Fibroblast of the conjunctiva (primary cell): ENCODE measurements around the gene GANAB.
"Not testable (repeated sequence)": the region's sequence is repeated elsewhere in the genome, so short reads cannot be mapped to it uniquely, and the experiment has no call there.

Source experiments
- DNase-seq: peaks from one replicate; pipeline ENCODE4 v3.0.0-alpha.2; 2010; ENCODE audit warnings: low read depth

Gene GANAB

DNA sequence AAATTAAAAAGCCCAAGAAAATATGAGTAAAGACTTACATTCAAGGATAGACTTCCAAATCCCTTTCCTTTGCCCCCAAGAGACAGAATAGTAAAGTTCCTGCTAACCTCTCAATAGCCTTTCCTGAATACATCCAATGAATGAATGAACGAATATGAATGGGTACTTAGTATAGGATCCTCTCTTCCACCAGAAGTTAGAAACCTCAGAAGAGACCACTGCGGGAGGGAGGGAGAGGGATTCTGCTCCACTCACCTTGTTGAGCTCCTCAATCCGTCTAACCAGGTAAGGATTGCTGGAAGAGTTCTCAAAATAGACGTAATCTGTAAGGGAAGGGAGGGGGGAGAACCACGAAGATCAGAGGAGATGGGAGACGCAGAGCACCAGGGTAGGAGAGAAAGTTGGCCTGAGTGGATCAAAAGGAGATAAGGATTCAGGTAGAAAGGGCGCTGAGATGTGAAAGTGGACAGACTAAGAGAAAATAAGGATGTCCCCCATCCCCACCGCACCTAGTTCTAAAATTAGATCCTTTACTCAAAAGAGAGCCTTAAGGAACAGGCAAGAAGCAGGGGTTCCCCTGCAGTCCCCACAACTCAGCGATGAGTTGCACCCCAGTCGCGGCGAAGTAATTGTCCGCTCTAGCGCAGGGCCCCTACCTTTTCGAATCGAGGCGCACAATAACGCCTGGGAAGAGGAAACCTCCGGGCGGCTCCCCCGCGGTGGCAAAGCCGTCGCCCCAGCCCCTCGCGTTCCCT, 45.9 kb downstream of the GANAB start:
- no peak for DNase-seq

DNA sequence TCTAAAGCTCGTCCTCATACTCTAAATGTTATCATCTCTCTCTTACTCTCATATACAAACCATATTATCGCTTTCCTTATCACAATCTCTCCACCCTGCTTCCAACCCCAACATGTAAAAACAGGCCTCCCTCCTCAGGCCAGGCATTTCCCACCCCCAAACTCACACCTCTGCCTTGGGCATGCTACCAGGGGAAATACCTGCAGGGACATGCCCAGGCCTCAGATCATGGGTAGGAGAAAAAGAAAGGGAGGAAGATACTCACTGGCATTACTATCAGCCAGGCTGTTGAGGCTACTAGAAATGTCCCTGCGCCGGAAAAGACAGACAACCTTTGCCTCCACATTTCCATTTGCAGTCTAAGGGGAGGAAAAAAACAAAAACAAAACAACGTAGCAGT, 46.5 kb downstream of the GANAB start:
- DNase-seq = no peak

DNA sequence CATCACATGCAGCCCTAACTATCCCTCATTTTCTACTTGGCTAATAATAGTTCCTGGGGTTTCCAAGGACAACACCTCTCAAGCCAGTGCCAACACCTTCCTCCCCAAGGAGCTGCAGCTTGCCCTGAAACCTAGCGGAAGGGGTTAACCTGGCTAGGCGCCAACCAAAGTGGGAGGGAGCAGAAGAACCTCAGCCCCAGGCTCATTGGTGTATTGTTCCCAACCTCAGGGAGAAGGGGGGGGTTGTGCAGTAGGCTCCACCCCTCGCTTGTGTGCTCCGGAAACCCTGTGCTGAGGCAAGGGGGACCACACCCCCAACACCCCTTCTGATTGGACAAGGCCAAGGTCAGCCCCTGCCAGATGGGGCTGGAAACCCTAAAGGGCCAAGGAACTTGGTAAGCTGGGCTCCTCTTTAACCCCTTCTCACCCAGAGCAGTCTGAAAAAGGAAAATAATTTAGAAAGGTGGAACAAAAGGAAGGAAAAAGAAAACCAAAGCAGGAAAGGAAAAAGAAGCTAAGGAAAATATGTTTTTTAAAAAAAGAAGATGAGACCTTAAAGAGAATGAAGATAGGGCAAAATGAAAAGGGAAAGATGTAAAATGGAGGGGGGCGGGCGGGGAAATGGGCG, 47.2 kb downstream of the GANAB start:
- DNase-seq = peak; percentile 99

DNA sequence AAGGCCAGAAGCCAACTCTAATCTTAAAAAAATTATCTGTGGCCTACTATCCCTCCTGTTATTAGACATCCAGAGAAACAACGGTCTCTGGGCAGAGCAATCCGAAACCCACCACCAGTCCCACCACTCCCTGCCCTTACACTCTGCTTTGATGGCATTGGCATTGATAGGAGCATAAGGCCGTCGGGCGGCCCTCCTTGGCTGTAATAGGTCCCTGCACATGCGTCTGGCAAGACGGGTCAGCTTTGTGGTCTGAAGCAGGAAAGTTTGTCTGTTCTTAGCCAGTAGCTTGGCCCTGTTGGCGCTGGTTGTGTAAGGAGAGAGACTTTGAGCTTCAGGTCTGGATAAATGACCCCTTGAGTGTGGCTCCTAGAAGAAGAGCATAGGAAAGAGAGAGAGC, 51.3 kb downstream of the GANAB start:
- no peak for DNase-seq

DNA sequence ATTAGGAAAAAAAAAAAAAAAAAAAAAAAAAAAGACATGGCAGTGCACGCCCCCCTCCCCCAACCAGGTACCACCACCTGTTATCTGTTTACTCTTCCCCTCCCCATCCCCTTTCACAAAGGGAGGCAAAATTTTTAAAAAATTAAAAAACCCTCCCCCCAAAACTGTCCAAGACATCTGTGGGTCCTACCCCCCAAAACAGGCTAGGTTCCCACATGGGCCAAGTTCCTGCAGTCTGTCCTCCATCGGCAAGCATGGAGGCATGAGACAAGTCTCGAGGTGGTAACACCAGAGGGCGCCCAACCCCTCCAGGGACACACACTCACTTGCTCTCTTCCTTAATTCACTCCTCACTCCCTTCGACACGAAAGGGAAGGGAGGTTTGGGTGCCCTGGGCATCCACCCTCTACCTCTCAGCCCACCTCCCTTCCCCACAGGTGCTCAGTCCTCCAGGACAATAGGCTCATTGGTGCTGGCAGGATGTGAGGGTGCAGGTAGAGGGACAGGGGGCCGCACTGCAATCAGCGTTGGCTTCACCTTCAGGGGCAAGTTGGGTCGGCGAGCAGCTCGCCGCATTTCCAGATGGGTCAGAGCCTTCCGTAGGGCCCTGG, 52.9 kb downstream of the GANAB start:
- no peak for DNase-seq

DNA sequence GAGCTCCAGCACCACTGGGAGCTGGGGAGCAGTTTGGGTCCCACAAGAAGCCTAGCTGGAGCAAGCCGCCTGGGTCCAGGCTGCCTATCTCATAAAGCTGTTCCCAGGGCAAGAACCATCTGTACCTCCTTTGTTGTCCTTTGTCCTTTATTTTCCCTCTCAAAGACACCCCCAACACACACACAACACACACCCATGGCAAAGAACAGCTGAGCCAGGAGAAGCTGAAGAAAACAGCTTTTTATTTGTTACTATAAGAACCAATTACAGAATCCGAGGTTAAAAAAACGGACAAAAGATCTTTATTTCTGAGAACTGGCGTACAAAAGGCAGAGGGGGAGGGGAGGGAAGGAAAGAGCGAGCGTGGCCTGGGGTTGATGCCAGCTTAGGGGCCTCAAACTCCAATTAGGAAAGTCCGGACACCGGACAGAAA, 53.4 kb downstream of the GANAB start:
- DNase-seq = no peak

DNA sequence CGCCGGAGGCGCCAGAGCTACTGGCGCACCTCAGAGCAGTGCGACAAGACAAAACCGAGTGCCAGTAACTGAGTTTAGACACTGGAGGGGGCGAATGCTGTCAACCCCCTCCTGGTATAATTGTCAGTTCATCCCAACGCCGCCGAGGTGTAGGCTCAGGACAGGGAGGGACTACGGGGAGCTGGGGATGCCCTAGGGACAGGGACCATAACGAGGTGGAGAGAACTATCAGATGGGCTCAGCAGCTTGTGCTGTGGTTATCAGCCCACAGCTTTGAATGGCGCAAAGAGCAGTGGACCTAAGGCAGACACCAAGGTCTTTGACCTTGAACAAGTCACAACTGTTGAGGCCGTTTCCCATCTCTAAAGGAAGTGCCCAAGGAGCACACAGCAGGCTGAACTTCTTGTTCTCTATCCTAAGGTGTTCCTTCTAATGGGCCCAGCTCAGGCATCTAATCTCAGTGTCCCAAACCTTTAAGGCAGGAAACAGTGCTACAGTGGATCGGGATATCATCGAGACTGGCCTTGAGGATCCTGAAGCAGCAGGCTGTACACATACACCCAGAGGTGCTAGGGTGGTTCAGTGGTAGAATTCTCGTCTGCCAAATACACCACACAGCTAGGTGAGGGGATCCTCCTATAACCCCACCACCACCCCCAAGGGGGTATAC, 54.1 kb downstream of the GANAB start:
- no peak for DNase-seq

DNA sequence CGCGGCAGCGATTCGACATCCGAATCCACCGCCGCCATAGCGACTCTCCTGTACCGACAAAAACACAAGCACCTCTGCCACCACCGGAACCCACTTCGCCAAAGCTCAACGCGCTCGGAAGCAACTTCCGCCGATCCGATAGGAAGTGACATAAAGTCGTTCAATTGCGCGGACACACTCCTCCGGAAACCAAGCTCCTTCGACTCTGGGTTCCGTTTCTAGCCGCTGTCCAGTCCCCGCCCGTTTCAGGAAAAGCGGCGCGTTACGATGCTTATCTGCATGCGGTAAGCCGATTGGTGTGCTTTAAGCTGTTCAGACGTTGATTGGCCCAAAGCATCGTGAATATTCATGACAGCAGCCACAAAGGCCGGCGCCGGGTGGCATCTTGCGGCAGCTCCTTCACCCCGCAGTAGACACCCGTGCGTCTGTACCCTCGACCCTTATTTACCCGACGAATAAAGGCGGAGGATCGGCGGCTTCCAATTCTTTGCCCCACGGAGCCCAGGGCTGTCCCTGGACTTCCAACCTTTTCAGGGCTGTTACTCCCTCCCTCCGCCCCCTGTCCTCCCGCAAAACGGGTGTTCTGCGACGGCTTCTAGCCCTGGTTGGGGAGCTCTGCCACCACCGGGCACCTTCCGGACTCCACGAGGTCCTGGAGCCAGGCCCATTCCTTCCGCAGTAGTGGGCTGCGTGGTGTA, 54.8 kb downstream of the GANAB start, which contains the start of gene TUT1:
TSS of gene TUT1 (minus strand) at position 76 of the 698 bp plus-strand sequence. CDS start at position 38, 38 bp downstream.
- DNase-seq = peak; percentile 97

DNA sequence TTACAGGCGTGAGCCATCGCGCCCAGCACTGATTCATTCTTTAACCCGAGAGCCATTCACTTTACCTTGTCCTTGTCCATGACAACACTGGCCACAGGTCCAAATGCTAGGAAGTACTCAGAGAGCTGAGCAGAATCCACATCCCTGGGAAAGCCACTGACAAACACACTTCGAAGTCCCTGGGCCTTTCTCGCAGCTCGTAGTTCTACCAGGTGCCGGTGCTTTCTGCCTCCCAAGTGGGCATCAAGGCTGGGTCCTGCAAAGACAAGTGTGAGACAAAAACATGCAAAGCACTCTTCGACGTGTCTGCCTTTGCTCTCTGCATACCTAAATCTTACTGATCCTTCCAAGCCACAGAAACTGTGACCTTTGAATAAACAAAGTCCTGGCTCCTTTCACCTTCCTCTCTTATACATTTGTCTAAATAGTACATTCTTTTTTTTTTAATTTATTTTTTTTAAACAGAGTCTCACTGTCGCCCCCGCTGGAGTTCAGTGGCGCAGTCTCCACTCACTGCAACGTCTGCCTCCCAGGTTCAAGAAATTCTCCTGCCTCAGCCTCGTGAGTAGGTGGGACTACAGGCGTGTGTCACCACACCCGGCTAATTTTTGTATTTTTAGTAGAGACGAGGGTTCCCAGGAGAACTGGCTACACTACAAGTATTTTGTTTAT, 57.3 kb downstream of the GANAB start:
- no peak for DNase-seq

DNA sequence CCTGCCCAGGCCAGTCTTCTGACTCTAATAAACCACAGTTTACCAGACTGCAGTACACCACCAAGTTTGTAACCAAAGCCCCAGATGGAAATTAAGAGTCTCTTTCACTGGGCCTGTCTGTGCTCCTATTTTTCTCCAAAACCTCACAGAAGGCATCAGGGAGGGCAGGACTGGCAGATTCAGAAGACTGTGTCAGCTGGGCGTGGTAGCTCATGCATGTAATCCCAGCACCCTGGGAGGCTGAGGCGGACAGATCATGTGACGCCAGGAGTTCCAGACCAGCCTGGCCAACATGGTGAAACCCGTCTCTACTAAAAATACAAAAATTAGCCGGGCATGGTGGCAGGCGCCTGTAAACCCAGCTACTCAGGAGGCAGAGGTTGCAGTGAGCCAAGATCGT, 61.1 kb downstream of the GANAB start:
- not testable (repeated sequence) for DNase-seq

DNA sequence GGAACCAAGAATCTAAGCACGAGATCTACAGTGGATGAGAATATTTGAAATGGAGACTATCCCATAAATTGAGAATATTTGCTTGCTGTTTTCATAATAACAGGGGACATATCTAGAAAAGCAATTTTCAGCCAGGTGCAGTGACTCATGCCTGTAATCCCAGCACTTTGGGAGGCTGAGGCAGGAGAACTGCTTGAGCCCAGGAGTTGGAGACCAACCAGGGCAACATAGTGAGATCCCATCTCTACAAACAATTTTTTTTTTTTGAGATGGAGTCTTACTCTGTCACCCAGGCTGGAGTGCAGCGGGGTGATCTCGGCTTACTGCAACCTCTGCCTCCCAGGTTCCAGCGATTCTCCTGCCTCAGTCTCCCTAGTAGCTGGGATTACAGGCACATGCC, 64.7 kb downstream of the GANAB start:
- DNase-seq = not testable (repeated sequence)

DNA sequence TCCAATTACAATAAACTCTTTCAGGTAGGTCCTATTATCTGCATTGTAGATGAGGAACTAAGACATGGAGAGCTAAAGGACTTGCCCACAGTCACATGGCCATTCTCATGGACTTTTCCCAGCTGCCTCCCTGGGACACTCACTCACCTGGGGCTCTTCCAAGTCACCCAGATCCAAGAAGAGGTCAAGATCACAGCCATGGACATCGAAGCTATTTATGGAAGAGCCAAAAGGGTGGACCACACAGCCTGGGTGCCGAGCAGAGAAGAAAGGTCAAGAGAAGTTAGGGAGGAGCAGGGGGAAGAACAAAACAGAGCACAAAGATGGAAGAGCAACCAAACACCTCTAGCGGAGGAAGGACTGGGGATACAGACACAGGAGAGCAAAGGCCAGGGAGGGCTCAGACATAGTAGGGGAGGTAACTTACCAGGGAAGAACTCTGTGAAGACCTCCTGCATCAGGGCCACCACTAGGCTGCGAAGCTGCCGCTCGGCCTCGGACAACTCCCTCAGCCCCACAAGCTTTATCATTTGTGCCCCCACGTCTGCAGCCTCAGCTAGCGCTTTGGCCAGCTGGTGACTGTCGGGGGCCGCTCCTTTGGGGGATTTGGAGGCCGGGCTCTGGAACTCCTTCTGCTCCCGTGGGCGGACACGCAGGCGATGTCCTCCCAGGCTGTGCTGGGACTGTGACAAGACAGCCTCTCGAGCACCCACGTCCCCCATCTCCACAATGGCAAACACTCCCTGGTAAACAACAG, 65.3 kb downstream of the GANAB start:
- DNase-seq = no peak

DNA sequence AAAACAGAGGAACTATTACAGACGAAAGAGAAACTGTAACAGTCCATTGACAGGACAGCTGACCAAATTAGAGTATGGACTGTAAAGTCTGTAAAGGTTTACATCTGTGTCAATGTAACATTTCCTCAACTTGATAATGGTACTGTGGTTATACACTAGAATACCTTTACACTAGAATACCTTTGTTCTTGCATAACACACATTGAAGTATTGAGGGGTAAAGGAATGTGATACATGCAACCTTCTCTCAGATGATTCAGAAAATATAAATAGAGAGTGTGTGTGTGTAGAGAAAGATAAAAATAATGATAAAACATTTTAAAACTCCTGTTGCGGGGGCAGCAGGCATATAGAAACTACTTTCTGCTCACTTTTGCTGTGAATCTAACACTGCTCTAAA, 67.2 kb downstream of the GANAB start:
- no peak for DNase-seq

DNA sequence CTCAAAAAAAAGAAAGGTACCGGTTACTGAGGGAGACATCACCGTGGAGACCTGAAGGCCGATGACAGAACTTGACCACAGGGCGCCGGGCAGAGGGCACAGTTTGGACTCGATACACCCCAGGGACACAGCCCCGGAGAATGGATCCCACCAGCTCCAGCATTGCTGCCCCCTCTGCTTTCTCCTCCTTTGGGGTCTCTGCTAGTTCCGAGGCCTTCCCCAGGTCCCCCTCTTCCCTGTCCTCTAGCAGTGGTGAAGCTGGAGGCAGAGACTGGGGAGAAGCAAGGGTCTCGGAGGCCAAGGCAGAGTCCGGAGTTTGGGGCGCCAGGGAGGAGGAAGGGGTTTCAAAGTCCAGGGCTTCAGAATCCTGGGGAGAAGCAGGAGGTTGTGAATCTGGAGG, 67.9 kb downstream of the GANAB start:
- DNase-seq = no peak

DNA sequence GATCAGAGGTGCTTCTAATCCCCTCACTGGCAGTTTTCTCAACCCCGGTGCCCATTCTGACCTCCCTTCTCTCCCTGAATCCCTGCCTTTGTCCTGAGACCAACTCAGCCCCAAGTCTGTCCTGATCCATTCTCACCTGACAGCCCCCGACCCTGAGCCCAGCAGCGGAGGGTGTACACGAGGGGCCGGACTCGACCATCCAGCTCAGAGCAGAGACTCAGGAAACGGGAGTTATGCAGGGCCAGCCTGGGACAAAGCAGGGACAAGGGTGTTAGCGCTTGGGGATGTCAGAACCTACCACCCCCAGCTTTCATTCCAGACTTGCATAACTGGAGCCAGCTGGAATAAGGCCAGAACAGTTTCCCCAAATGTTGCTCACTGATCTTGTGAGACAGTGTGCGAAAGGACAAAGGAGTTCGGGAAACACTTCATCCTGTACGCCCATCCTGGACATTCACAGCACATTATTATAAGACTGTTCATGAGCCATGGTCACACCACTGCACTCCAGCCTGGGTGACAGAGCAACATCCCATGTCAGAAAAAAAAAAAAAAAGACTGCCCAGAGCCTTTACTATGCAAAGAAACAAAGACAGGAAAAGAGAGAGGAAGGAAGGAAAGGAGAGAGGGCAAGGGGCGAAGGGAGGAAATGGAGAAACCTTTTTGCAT, 69.2 kb downstream of the GANAB start:
- no peak for DNase-seq

DNA sequence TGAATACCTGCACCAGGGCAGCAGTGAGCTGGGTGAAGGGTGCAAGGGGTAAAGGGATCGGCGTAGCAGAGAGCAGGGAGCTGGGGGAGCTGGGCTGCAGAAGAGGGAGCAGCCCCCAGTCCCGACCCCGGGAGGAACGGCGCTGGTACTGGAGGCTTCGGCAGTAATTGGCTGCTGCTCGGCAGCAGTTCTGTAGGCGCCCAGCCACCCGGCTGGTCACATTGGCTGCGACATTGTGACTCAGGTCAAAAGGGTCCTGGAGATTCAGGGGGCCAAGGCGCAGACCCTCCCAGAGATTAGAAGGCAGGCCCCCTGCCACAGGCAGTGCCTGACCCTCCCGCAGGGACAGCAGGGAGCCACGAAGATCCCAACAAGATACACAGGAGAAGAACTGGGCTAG, 70.6 kb downstream of the GANAB start:
- DNase-seq = no peak

DNA sequence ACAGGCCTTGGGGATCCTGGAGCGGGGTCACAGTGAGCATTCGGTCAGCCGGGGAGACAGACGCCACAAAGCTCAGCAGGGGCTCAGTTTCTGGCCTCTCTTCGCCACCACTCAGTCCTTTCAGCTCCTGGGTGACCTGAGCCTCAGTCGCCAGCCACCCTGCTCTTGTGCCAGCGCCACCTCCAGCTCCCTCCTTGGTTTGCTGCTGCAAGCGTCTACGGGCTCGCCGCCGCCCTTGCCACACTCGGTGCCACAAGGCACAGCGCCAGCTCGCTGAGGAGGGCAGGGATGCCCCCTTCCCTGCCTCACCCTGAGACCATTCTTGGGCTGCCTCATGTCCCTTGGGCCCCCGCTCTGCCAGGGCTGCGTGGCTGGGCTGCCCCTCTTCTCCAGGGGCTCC, 71.3 kb downstream of the GANAB start:
- DNase-seq = no peak
